ENCODE results near the gene MRGPRD.

Gene MRGPRD

GRCh38 chr11:68941324-68942094 lies 39.3 kb downstream of the MRGPRD start:
- Histone ChIP-seq H3K4me1 (ENCODE audit: control insufficient read depth in 2 of 2, insufficient read depth in 1 of 2, low read depth in 1 of 2, low read length in 2 of 2) (no peaks in the 10 kb centered on the region), H3K23ac (ENCODE audit: low read depth, low read length, poor library complexity) (no peak overlapping the region), H3K4me3 (ENCODE audit: low read length in 2 of 2) (no peak overlapping the region), H3K9ac (ENCODE audit: low read depth, low read length, poor library complexity) (no peak overlapping the region), H3K4me2 (ENCODE audit: insufficient read depth, low read length, poor library complexity, severe bottlenecking) (no peak overlapping the region), H3K79me1 (ENCODE audit: low read depth, low read length) (no peaks in the 10 kb centered on the region), H3K4ac (ENCODE audit: low read length) (no peak overlapping the region), H2AK5ac (ENCODE audit: low read depth, low read length) (no peak overlapping the region), H2BK120ac (ENCODE audit: low read depth, low read length) (no peak overlapping the region), H3K27ac (replicated peaks; ENCODE audit: low read length) (no peak overlapping the region), H2AFZ (ENCODE audit: low read length) (no peak overlapping the region), H2BK12ac (ENCODE audit: low read length) (no peak overlapping the region), H3K36me3 (replicated peaks in 1 of 2; ENCODE audit: control insufficient read depth in 2 of 2, insufficient read depth in 2 of 2, low read length in 2 of 2) (peaks cover 22 to 48% of the 10 kb centered on the region in 2 donors), H2BK15ac (ENCODE audit: low read length) (no peak overlapping the region), H3K9me3 (replicated peaks in 1 of 2; ENCODE audit: control insufficient read depth in 2 of 2, insufficient read depth in 1 of 2, low read depth in 1 of 2, low read length in 2 of 2) (no peaks in the 10 kb centered on the region), H4K91ac (ENCODE audit: low read depth, low read length, poor library complexity) (no peak overlapping the region), H2BK5ac (ENCODE audit: low read length) (no peak overlapping the region), H4K8ac (ENCODE audit: low read depth, low read length) (no peak overlapping the region), H3K27me3 (ENCODE audit: control insufficient read depth in 3 of 3, insufficient read depth in 3 of 3, low read depth in 1 of 3, low read length in 3 of 3) (no peaks in the 10 kb centered on the region), H3K14ac (ENCODE audit: low read length) (no peak overlapping the region), H3K18ac (ENCODE audit: low read length) (no peak overlapping the region)
- WGBS, 2 donors (ENCODE audit: extremely low coverage in 2 of 2, insufficient read length in 2 of 2, insufficient replicate concordance in 1 of 2) = no CpG with 5 or more reads among the region's 18 CpGs
- DNase-seq (ENCODE audit: low spot score) = no peak

DNA sequence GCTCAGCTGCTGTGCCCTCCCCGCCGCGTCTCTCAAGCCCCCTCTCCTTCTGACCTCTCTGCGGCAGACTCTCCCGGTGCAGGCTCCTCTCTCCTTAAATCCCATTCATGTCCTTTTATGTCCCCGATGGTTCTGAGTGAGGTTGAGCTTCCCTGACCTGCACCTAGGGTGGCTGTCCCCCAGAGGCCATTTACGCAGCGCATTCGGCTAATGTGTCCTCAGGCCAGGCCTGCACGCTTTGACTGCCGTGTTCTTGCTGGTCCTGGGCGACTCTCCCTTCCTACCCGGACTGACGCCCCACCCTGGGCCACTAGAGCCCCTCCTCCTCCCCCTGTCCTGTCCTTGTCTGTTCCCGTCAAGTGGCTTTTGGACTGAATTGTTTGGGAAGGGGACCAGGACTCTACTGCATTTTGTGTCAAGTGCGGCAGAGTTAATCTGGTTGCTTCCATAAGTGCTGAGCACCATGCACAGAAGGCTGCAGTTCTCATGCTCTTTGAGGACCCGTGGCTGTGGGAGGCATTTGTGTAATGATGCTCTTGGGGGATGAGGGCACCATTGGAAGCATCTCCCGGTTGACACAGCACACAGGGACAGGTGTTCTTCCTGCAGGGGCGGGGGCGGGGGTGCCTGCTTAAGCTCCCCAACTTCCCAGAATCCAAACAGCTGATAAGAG lies 40.0 kb downstream of the MRGPRD start:
- Histone ChIP-seq H4K91ac (ENCODE audit: low read depth, low read length, poor library complexity) (no peak overlapping the region), H3K14ac (ENCODE audit: low read length) (no peak overlapping the region), H4K8ac (ENCODE audit: low read depth, low read length) (no peak overlapping the region), H3K4ac (ENCODE audit: low read length) (no peak overlapping the region), H3K4me2 (ENCODE audit: insufficient read depth, low read length, poor library complexity, severe bottlenecking) (no peak overlapping the region), H2AK5ac (ENCODE audit: low read depth, low read length) (no peak overlapping the region), H3K23ac (ENCODE audit: low read depth, low read length, poor library complexity) (no peak overlapping the region), H3K79me1 (ENCODE audit: low read depth, low read length) (no peaks in the 10 kb centered on the region), H2BK120ac (ENCODE audit: low read depth, low read length) (no peak overlapping the region), H3K4me1 (ENCODE audit: control insufficient read depth in 2 of 2, insufficient read depth in 1 of 2, low read depth in 1 of 2, low read length in 2 of 2) (no peaks in the 10 kb centered on the region), H2BK5ac (ENCODE audit: low read length) (no peak overlapping the region), H3K9me3 (replicated peaks in 1 of 2; ENCODE audit: control insufficient read depth in 2 of 2, insufficient read depth in 1 of 2, low read depth in 1 of 2, low read length in 2 of 2) (no peaks in the 10 kb centered on the region), H3K9ac (ENCODE audit: low read depth, low read length, poor library complexity) (no peak overlapping the region), H2AFZ (ENCODE audit: low read length) (no peak overlapping the region), H3K4me3 (ENCODE audit: low read length in 2 of 2) (no peak overlapping the region), H3K36me3 (replicated peaks in 1 of 2; ENCODE audit: control insufficient read depth in 2 of 2, insufficient read depth in 2 of 2, low read length in 2 of 2) (peaks cover 28 to 55% of the 10 kb centered on the region in 2 donors), H3K27me3 (ENCODE audit: control insufficient read depth in 3 of 3, insufficient read depth in 3 of 3, low read depth in 1 of 3, low read length in 3 of 3) (no peaks in the 10 kb centered on the region), H2BK12ac (ENCODE audit: low read length) (no peak overlapping the region), H3K27ac (replicated peaks; ENCODE audit: low read length) (no peak overlapping the region), H2BK15ac (ENCODE audit: low read length) (no peak overlapping the region), H3K18ac (ENCODE audit: low read length) (no peak overlapping the region)
- no CpG with 5 or more reads among the region's 20 CpGs for WGBS, 2 donors (ENCODE audit: extremely low coverage in 2 of 2, insufficient read length in 2 of 2, insufficient replicate concordance in 1 of 2)
- no peak for DNase-seq (ENCODE audit: low spot score)

DNA sequence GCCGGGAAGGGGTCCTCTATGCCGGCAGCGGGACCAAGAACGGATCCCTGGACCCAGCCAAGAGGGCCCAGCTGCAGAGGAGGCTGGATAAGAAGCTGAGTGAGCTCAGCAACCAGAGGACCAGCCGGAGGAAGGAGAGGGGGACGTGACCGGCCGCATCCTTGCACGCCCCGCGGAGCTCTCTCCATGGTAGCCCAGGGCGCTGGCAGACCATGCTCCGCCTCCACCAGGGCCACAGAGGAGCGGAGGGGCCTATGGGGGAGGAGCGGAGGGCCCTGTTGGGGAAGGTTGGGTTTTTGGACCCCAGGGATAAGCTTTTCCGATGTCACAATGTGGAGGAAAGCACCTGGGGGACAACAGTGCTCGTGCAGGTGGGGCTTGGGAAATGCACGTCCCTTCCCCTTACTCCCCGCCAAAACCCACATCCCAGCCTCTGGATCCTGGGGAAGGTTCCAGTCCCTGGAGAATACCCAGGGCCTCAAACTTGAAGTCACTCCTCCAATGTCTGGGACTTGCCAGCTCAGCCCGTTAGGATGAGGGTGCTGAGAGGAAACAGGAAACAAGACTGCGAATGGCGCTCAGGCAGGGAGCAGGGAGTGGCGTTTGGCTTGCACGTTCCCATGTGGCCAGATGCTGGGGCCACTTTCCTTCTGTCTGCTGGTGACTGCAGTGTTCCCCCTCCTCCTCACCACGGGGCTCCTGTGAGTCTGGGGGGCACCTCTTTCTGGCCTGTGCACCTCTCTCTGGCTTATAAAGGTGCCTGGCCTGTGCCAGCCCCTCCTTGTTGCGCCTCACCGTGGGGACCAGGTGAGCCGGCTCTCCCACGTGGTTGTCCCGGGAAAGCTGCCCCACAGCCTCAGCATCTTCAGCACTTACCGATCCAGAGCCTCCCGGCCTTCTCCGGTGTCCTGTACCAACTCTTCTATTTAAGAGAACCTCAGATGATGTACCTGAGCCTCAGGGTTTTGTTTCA lies 40.9 kb downstream of the MRGPRD start:
- H3K27ac ChIP-seq (replicated peaks; ENCODE audit: low read length) = no peak overlapping the region
- no peak overlapping the region for H2BK12ac ChIP-seq (ENCODE audit: low read length)
- H3K9me3 ChIP-seq (replicated peaks in 1 of 2; ENCODE audit: control insufficient read depth in 2 of 2, insufficient read depth in 1 of 2, low read depth in 1 of 2, low read length in 2 of 2) = no peaks in the 10 kb centered on the region
- no peak overlapping the region for H3K18ac ChIP-seq (ENCODE audit: low read length)
- peaks cover 1% of the 10 kb centered on the region for H3K79me1 ChIP-seq (ENCODE audit: low read depth, low read length)
- H3K36me3 ChIP-seq (replicated peaks in 1 of 2; ENCODE audit: control insufficient read depth in 2 of 2, insufficient read depth in 2 of 2, low read length in 2 of 2) = peaks cover 29 to 65% of the 10 kb centered on the region in 2 donors
- H4K91ac ChIP-seq (ENCODE audit: low read depth, low read length, poor library complexity) = no peak overlapping the region
- H3K9ac ChIP-seq (ENCODE audit: low read depth, low read length, poor library complexity) = no peak overlapping the region
- no peak overlapping the region for H3K4me2 ChIP-seq (ENCODE audit: insufficient read depth, low read length, poor library complexity, severe bottlenecking)
- H3K4me1 ChIP-seq (ENCODE audit: control insufficient read depth in 2 of 2, insufficient read depth in 1 of 2, low read depth in 1 of 2, low read length in 2 of 2) = no peaks in the 10 kb centered on the region
- H2AFZ ChIP-seq (ENCODE audit: low read length) = no peak overlapping the region
- no peak overlapping the region for H3K4ac ChIP-seq (ENCODE audit: low read length)
- H3K14ac ChIP-seq (ENCODE audit: low read length) = peak overlapping the region; percentile 5
- no peak overlapping the region for H3K4me3 ChIP-seq (ENCODE audit: low read length in 2 of 2)
- H4K8ac ChIP-seq (ENCODE audit: low read depth, low read length) = no peak overlapping the region
- H2BK120ac ChIP-seq (ENCODE audit: low read depth, low read length) = no peak overlapping the region
- WGBS, 2 donors (ENCODE audit: extremely low coverage in 2 of 2, insufficient read length in 2 of 2, insufficient replicate concordance in 1 of 2) = no CpG with 5 or more reads among the region's 33 CpGs
- H2BK5ac ChIP-seq (ENCODE audit: low read length) = no peak overlapping the region
- H3K23ac ChIP-seq (ENCODE audit: low read depth, low read length, poor library complexity) = no peak overlapping the region
- no peak overlapping the region for H2BK15ac ChIP-seq (ENCODE audit: low read length)
- DNase-seq (ENCODE audit: low spot score) = no peak
- H2AK5ac ChIP-seq (ENCODE audit: low read depth, low read length) = no peak overlapping the region
- H3K27me3 ChIP-seq (ENCODE audit: control insufficient read depth in 3 of 3, insufficient read depth in 3 of 3, low read depth in 1 of 3, low read length in 3 of 3) = no peaks in the 10 kb centered on the region
